SU-DHL-6 (cell line): ENCODE data around the gene ACD.
A peak's percentile ranks its signal among the peaks of the same experiment; 100 is the strongest.

Experiments used
- H2AFZ ChIP-seq: fragments of 200-600 bp; sonication (generic); 2 replicates; pipeline ENCODE4 v1.6.1; 2014; ENCODE audit warnings: low read depth, mild to moderate bottlenecking, moderate library complexity, mixed read lengths, antibody characterized with exemption, low read length; ENCODE audit not compliant: severe bottlenecking
- H3F3A ChIP-seq: fragments of 200-600 bp; shearing (Covaris generic); 2 replicates; pipeline ENCODE4 v1.6.0; 2016; ENCODE audit warnings: antibody characterized with exemption, mild to moderate bottlenecking; ENCODE audit not compliant: insufficient read depth
- H3K27ac ChIP-seq: fragments of 200-600 bp; sonication (generic); 2 replicates; pipeline ENCODE4 v1.5.1; 2016; ENCODE audit warnings: low read depth, mild to moderate bottlenecking, low read length, moderate library complexity, mixed read lengths
- H3K27me3 ChIP-seq: fragments of 200-600 bp; sonication (generic), shearing (Covaris generic); 2 replicates; pipeline ENCODE4 v1.6.0; 2014; ENCODE audit warnings: mild to moderate bottlenecking, low read length
- H3K36me3 ChIP-seq: fragments of 200-600 bp; sonication (generic); 2 replicates; pipeline ENCODE4 v1.6.1; 2014; ENCODE audit warnings: mild to moderate bottlenecking, low read length, mixed read lengths
- H3K4me2 ChIP-seq: fragments of 300-600, 200-600 bp; shearing (Covaris generic), sonication (generic); 2 replicates; pipeline ENCODE4 v1.6.0; 2014; ENCODE audit warnings: low read length, low read depth, mild to moderate bottlenecking; ENCODE audit not compliant: poor library complexity, severe bottlenecking
- H3K4me3 ChIP-seq: fragments of 200-600 bp; sonication (generic); 2 replicates; pipeline ENCODE4 v1.5.1; 2014; ENCODE audit warnings: antibody characterized with exemption, low read length, mild to moderate bottlenecking, mixed read lengths; ENCODE audit not compliant: insufficient read depth, poor library complexity, severe bottlenecking
- H3K79me2 ChIP-seq: fragments of 200-600 bp; sonication (generic); 2 replicates; pipeline ENCODE4 v1.6.1; 2014; ENCODE audit warnings: mild to moderate bottlenecking, low read length, moderate library complexity; ENCODE audit not compliant: insufficient read depth
- H3K9ac ChIP-seq: fragments of 200-600 bp; sonication (generic); 2 replicates; pipeline ENCODE4 v1.7.0; 2014; ENCODE audit warnings: mild to moderate bottlenecking, low read length
- H3K9me2 ChIP-seq: fragments of 200-600 bp; sonication (generic); replicated peaks from 2 replicates; pipeline ENCODE4 v1.6.1; 2014; ENCODE audit warnings: low read length; ENCODE audit not compliant: insufficient read depth
- H3K9me3 ChIP-seq: fragments of 200-600 bp; sonication (generic); 2 replicates; pipeline ENCODE4 v1.6.1; 2014; ENCODE audit warnings: low read length, mixed read lengths; ENCODE audit not compliant: insufficient read depth
- H4K20me1 ChIP-seq: fragments of 200-600 bp; sonication (generic); 2 replicates; pipeline ENCODE4 v1.6.1; 2014; ENCODE audit warnings: low read depth, mild to moderate bottlenecking, antibody characterized with exemption, low read length, moderate library complexity, mixed read lengths
- CTCF ChIP-seq: fragments of 200-600 bp; sonication (generic); IDR thresholded peaks from one replicate; pipeline ENCODE4 v1.5.1; 2017; ENCODE audit warnings: antibody characterized with exemption, mild to moderate bottlenecking, low read length, moderate library complexity; ENCODE audit not compliant: insufficient read depth, poor library complexity, severe bottlenecking
- EZH2phosphoT487 ChIP-seq: fragments of 200-600 bp; sonication (generic), shearing (Covaris generic); conservative IDR thresholded peaks from 2 replicates; pipeline ENCODE4 v1.6.1; 2018; ENCODE audit warnings: mild to moderate bottlenecking, antibody characterized with exemption, low read length, moderate library complexity, mixed read lengths

The ACD gene

GRCh38 chr16:67662653-67663010, 2.6 kb upstream of the ACD start:
- no peaks in the 10 kb centered on the region for H3K79me2 ChIP-seq
- no peaks in the 10 kb centered on the region for H3K27me3 ChIP-seq
- no peak overlapping the region for H3K4me3 ChIP-seq
- H4K20me1 ChIP-seq: no peaks in the 10 kb centered on the region
- H3F3A ChIP-seq: no peaks in the 10 kb centered on the region
- no peak overlapping the region for H3K27ac ChIP-seq
- no peak overlapping the region for H3K4me2 ChIP-seq
- TF ChIP-seq EZH2phosphoT487 (no peak), CTCF (no peak)
- H2AFZ ChIP-seq: no peak overlapping the region
- H3K9me2 ChIP-seq: no peaks in the 10 kb centered on the region
- no peaks in the 10 kb centered on the region for H3K9me3 ChIP-seq
- no peaks in the 10 kb centered on the region for H3K36me3 ChIP-seq
- H3K9ac ChIP-seq: no peak overlapping the region

GRCh38 chr16:67661886-67662652, 2.0 kb upstream of the ACD start:
- Histone ChIP-seq H3K9me2 (no peaks in the 10 kb centered on the region), H3K79me2 (no peaks in the 10 kb centered on the region), H3K27me3 (no peaks in the 10 kb centered on the region), H3K4me2 (no peak overlapping the region), H3K4me3 (no peak overlapping the region), H3K36me3 (no peaks in the 10 kb centered on the region), H3K9ac (no peak overlapping the region), H2AFZ (no peak overlapping the region), H4K20me1 (no peaks in the 10 kb centered on the region), H3K9me3 (no peaks in the 10 kb centered on the region), H3F3A (no peaks in the 10 kb centered on the region), H3K27ac (no peak overlapping the region)
- TF ChIP-seq CTCF (no peak), EZH2phosphoT487 (no peak)

GRCh38 chr16:67661101-67661761, 1.2 kb upstream of the ACD start:
- Histone ChIP-seq H3K9me2 (no peaks in the 10 kb centered on the region), H3K79me2 (no peaks in the 10 kb centered on the region), H3K36me3 (no peaks in the 10 kb centered on the region), H3K9ac (peak overlapping the region; percentile 59), H3F3A (no peaks in the 10 kb centered on the region), H3K4me2 (peak overlapping the region; percentile 75), H2AFZ (peak overlapping the region; percentile 76), H3K27ac (peak overlapping the region; percentile 39; the same call in 1 of the 2 replicates), H4K20me1 (no peaks in the 10 kb centered on the region), H3K27me3 (no peaks in the 10 kb centered on the region), H3K4me3 (peak overlapping the region; percentile 55), H3K9me3 (no peaks in the 10 kb centered on the region)
- TF ChIP-seq EZH2phosphoT487 (no peak), CTCF (no peak)
